ENCODE data around the gene CTNNA2.

Gene CTNNA2

GRCh38 chr2:80420530-80421208 lies 907.8 kb downstream of the CTNNA2 start:
- ChIA-PET POLR2A (no interaction called here), CTCF (no interaction called here)
- no peak for DNase-seq (ENCODE audit: extremely low spot score)
- TF ChIP-seq, protein P1, sequence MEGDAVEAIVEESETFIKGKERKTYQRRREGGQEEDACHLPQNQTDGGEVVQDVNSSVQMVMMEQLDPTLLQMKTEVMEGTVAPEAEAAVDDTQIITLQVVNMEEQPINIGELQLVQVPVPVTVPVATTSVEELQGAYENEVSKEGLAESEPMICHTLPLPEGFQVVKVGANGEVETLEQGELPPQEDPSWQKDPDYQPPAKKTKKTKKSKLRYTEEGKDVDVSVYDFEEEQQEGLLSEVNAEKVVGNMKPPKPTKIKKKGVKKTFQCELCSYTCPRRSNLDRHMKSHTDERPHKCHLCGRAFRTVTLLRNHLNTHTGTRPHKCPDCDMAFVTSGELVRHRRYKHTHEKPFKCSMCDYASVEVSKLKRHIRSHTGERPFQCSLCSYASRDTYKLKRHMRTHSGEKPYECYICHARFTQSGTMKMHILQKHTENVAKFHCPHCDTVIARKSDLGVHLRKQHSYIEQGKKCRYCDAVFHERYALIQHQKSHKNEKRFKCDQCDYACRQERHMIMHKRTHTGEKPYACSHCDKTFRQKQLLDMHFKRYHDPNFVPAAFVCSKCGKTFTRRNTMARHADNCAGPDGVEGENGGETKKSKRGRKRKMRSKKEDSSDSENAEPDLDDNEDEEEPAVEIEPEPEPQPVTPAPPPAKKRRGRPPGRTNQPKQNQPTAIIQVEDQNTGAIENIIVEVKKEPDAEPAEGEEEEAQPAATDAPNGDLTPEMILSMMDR (IDR thresholded peaks at IDR 0.05; ENCODE audit: control extremely low read depth, extremely low read depth, low read depth, missing control alignments): no peak

DNA sequence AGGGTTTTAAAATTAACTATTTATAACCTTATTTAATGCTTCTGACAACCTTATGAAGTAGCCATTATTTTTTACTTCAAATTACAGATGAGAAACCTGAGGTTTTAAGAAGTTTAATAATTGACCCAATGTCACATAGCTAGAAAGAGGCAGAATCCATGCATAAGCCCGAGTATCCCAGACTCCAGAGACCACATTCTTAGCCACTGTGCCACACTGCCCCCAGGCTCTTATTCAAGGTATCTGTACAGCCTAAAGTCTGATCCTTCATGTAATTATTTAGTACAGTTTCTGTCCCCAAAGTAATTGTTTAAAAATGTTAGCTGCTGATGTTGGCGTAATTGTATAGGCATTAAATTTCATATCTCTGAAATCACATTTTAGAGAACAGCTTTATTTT lies 916.4 kb downstream of the CTNNA2 start:
- CTCF ChIA-PET: interaction anchor here (1.0 to 1.3 kb wide), 2 partner anchors 13 to 191 kb away, joined by 3 read pairs; no protein-coding TSS in a partner anchor
- DNase-seq (ENCODE audit: extremely low spot score): no peak
- TF ChIP-seq, protein P1 (IDR thresholded peaks at IDR 0.05; ENCODE audit: control extremely low read depth, extremely low read depth, low read depth, missing control alignments): no peak
- POLR2A ChIA-PET: no interaction called here

DNA sequence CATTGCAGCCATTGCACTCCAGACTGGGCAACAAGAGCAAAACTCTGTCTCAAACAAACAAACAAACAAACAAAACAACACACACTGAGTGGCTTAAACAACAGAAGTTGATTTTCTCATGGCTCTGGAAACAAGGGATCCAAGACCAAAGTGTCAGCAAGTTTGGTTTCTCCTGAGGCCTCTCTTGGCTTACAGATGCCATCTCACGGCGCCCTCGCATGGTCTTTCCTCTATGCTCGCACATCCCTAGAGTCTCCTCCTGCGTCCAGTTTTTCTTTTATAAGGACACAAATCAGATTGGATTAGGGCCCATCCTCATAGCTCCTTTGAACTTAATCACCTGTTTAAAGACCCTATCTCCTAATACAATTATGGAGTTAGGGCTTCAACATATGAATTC lies 925.1 kb downstream of the CTNNA2 start:
- TF ChIP-seq, protein P1 (IDR thresholded peaks at IDR 0.05; ENCODE audit: control extremely low read depth, extremely low read depth, low read depth, missing control alignments): no peak
- CTCF ChIA-PET: no interaction called here
- no peak for DNase-seq (ENCODE audit: extremely low spot score)
- POLR2A ChIA-PET: no interaction called here

DNA sequence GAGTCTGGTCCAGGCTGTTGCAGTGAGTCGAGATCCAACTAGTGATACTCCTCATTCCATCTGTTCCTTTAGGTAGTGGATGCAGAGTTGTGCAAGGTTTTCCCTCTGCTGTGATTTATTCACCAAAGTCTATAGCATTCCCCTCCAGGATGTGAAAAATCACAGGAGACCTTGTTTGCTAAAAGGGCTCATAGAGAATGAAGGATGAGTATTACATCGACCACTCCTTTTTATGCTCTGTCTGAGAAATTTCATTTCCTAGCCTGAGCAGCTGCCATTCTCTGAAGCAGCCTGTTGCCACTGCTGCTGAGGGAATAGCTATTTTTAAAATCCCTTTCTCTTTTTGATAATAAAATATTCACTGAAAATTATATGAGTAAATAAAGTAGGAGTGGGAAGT lies 925.8 kb downstream of the CTNNA2 start:
- ChIA-PET CTCF (no interaction called here), POLR2A (no interaction called here)
- no peak for DNase-seq (ENCODE audit: extremely low spot score)
- TF ChIP-seq, protein P1 (IDR thresholded peaks at IDR 0.05; ENCODE audit: control extremely low read depth, extremely low read depth, low read depth, missing control alignments): no peak

DNA sequence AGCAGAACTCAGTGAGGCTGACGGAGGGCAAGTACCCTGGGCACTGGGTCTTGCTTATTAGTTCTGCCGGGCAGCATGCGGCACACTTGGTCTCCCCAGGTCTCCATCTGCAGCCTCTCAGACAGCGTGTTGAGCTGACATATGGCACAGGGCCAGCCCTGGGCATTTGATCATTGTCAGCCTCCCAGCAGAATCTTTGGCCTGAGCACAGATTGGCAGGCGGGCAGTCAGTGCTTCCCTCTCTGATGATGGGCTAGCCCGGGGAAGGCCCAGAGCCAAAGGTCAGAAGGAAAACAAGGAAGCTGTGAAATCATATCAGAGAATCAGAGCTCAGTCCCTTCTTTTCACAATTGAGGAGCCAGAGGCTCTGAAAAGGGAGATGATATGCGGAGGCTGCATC lies 941.8 kb downstream of the CTNNA2 start:
- POLR2A ChIA-PET: no interaction called here
- DNase-seq (ENCODE audit: extremely low spot score): no peak
- CTCF ChIA-PET: interaction anchor here (0.9 kb wide), 2 partner anchors 9 to 12 kb away, joined by 3 read pairs; no protein-coding TSS in a partner anchor

GRCh38 chr2:80459028-80459427 lies 946.2 kb downstream of the CTNNA2 start:
- no peak for DNase-seq (ENCODE audit: extremely low spot score)
- CTCF ChIA-PET: no interaction called here
- TF ChIP-seq, protein P1 (IDR thresholded peaks at IDR 0.05; ENCODE audit: control extremely low read depth, extremely low read depth, low read depth, missing control alignments): no peak
- POLR2A ChIA-PET: no interaction called here

More for the DNA sequence above, 941.8 kb downstream of the CTNNA2 start:
- TF ChIP-seq, protein P1 (IDR thresholded peaks at IDR 0.05; ENCODE audit: control extremely low read depth, extremely low read depth, low read depth, missing control alignments): no peak
